KG1 (cell line): ENCODE results near the gene FSTL4.

Experiments
- DNase-seq: peaks from one replicate; lab custom pipeline; 2025; lab: John Stamatoyannopoulos, UW

FSTL4 gene

DNA sequence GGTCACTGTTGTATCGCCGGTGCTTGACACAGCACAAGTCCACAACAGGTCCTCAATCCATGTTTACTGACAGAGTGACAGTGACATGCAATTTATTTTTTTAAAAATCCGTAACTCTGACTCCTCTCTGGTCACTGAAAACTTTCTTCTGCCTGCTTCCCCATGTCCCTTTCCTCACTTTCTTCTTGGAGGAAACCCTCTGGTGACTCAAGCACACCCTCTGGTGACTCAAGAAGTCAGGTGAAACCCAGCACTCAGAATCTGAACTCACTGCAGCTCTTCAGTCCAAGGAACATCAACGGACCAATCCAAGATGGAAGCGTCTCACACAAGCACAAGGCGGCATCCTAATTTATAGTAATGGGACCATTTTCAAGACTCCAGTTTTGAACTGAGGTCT, 245.9 kb downstream of the FSTL4 start:
- no peak for DNase-seq

GRCh38 chr5:133365738-133366137, 246.6 kb downstream of the FSTL4 start:
- DNase-seq, result no peak

DNA sequence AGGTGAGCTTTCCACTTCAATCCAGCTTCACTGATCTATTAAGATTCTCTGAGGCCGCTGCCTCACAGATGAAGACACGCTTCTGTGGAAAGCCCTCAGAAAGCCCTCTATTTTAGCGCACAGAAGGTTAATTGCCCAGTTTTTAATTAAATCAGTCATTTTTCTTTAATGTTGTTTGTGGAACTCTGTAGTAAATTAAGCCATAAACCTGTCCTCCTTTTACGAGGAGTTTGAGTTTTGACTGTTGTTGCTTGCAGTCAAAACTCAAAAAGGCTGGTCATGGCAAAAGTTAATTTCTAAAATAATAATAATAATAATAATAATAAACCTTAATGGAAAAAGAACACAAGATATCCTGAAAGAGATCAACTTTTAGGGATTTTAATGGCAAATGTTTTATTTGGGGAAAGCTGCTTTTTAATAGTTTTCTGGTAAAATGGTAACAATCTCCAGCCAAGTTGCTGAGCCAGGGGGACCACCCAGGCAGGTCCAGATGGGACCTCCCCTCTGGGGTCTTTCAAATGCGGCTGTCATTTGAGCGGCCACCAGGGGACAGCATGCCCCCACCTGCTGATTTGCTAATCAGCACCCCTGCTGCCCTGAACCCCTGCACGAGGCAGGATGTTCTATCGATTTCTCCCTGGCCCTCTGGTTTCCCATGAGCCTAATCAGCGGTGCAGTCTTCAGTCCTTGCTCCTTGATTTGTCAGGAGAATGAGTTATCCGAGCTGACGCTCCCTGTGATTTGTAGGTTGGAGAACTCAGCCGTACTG, 247.2 kb downstream of the FSTL4 start:
- DNase-seq, result no peak

GRCh38 chr5:133363807-133364587, 248.3 kb downstream of the FSTL4 start:
- no peak for DNase-seq

DNA sequence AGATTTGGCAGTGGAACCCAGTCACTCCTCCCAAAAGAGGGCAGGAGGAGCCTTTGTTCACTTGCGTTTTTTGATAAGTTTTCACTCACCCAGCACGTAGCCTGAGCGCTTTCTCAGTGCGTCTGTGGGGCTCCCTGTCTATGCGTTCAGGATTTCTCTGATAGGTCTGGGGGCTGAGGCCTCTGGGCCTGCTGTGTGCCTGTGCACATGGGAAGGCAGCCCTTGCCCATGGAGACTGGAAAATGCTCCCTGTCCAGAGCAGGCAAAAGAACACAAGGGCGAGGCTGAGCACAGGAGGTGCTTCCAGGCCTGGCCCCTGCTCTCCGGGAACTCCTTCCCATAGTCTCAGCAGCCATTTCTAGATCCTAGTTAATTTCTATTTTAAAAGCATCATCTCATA, 249.9 kb downstream of the FSTL4 start:
- no peak for DNase-seq

DNA sequence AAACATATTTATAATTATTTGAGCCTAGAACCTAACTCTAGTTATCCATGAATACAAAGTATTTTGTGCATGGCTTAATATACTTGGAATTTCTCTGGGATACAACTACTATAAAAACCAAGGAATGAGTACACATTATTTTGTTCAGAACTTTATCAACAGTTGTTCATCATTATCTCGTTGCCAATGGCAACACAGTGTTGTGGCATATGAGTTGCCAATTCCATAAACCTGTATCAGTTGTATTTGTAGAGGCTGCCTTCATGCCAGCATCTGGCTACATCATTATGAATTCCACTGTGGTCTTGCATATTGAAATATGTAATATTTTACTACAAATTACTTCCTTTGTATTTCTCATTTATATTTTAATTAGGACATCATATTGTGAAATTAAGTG, 250.4 kb downstream of the FSTL4 start:
- no peak for DNase-seq

DNA sequence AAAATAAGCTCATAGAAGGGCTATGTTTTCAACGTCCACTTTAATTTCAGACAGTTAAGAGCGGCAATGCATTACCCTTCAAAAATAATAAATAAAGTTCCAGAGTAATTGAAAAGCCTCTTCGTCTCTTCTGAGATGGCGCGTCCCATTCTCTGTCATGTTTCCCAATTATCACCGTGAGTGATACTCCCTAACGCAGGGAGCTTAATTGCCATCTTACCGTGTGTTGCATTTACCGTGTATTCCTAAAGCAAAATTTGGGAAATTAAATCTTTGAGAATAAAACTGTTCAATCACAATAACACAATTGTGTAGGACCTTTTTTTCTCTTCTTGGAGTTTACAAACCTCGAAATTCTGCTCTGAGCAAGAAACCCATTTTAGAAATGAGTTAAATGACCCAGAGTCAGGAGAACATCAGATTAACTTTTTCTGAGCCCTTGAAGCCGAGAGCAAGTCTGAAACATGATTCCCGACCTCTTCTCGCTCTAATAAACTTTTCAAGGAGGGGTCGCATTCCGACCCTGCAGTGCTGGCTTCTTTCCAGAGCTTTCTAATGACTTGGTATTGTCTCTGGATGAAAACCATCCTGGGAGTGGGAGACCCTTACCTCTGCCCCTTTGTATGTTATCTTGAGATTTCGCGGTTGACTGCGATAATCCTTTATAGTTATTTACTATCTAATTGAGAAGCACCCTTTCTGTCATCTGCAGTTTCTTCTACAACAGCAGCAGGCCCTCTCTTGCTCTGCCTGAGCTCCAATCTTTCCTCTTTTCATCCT, 251.5 kb downstream of the FSTL4 start:
- no peak for DNase-seq

DNA sequence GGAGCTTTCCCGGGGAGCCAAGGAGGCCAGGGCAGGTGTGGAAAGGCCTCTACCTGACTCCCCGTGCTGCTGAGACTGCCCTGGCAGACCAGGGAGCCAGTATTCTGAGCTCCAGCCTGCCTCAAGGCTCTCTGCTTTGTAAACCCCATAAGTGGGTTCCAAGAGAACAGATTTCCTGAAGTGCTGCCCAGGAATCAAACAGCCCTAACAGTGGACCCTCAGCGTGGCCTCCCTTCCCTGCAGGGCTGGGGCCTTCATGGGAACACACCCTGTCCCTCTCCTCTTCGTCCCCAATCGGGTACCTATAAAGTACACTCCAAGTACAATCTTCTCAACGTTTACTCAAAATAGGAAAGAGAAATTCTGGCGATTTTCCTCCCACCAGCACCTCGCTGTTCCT, 252.5 kb downstream of the FSTL4 start:
- no peak for DNase-seq

DNA sequence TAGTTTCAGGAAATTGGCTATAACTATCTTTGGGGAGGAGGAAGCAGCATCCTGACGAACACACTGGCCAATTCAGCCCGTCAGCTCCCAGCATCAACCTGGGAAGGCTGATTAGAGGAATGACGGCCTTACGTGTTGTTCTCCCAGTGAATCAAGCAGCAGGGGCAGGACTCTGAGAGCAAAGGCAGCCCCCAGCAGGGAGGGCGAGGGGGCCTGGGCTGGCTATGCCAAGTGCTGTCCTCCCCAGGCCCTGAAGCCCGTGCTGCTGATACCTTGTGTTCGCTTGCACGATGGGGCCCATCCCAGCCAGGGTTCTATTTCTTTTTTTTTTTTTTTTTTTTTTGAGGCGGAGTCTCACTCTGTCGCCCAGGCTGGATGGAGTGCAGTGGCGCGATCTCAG, 254.1 kb downstream of the FSTL4 start:
- no peak for DNase-seq

GRCh38 chr5:133357758-133358157, 254.6 kb downstream of the FSTL4 start:
- no peak for DNase-seq

DNA sequence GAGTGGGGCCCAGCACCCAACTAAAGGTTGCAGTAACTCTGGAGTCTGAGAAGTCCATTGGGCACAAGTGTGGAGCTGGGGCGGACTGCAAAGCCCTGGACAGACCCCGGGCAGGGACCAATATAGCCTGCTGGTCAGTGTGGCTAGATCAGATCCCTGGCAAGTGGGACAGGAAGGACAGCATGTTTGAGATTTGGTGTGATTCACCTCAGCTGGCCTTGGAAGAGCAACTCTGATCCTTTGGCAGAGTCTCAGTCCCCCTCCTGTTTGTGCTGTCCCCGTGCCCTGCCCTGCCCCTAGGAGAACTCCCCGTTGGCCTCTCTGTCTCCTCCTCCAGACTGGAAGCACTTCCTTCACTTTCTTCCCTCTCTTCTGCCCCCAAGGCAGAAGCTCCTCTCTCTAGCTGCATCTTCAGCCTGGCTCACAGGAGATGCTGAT, 255.3 kb downstream of the FSTL4 start:
- no peak for DNase-seq

DNA sequence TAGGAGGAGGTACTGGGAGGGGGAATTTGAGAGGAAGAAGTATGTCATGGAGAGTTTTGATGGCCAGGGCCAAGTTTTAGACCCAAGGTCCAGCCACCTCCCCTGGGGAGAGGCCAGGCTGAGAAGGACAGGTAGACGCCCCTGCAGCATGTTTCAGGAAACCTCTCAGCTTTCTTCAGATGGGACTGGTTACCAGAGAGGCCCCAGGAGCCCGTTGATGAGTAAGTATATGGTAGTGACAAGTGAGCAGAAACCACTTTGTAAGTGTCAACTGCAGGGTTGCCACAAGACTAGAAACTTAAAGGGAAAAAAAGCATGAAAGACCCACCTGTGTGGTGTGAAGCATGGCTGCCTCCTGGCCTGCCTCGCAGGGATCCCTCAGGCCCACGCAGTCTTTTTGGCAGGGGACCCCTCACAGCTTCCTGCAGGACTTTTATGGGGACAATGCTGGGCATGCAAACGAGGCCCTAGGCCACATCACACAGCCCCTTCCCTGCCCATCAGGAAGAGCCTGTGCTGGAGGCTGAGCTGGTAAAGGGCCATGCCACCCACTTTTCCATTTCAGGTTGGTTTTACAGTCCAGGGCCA, 255.9 kb downstream of the FSTL4 start:
- no peak for DNase-seq

GRCh38 chr5:133354323-133355185, 257.8 kb downstream of the FSTL4 start:
- DNase-seq, result no peak

DNA sequence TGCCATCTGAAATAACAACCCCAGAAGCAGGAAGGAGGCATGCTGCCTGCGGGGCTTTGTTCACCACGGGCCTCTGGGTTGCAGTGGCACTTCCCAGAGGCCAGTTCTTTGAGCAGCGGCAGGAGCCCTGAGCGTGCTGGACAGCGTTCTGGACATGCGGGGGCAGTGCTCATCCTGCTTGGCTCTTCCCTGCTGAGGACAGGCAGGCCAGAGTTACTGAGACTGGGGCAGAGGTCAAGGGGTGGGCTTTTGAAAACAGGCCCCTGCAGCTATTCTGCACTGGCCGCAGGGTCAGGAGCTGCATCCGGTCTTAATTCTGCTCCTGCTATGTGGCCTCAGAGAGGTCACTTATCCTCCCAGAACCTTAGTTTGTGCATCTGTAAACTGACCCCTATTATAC, 258.6 kb downstream of the FSTL4 start:
- no peak for DNase-seq

DNA sequence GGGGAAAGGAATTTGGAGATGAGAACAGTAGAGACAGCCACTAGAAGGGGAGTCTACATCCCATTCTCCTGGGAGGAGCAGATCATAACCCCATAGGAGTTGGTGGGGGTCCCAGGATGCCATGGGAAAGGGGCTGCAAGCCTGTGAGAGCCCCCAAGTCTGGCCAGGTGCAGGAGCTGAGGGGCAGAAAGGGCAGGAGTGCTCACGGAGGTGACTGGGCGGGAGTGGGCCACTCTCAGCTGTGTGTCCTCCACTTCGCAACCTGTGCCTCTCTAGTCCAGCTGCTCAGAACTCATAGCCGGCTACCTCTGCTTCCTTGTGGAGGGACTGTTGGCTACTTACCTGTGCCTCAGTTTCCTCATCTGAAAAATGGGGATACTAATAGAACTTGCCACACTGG, 263.9 kb downstream of the FSTL4 start:
- DNase-seq, result no peak

DNA sequence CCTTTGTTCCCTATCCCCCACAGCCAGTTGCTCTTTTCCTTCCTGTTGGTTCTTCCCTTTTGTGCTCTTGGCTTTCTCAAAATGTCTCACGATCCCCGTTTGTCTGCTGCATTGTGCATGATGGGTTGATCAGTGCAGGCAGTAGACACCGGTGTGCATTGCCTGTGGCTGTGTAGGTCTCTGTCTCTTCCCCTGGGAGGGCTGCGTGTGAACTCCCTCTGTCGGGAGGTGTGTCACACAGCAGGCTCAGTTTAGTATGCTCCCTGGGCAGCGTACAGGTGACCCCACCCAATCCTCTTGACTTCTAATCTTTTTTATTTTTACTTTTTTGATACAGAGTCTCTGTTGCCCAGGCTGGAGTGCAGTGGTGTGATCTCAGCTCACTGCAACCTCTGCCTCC, 265.3 kb downstream of the FSTL4 start:
- no peak for DNase-seq

- DNase-seq, result no peak
Observed at GRCh38 chr5:133344266-133344665, 268.1 kb downstream of the FSTL4 start.

DNA sequence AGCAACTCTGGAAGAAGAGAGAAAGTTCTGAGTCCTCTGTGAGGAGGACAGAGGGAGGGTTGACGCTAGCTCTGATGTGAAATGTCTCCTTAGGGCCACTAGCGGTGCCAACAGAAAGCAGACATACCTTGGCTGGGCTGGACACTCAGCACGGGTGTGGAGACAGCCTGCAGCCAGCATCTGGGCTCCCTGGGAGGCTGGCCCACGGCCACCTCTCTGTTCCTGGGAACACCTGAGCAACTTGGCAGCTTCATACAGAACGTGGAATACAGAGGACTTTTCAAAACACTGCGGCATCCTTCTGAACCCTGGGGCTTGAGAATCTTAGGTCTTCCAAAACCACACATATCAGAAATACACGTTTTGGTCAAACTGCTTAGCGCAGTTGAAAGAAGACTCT, 269.1 kb downstream of the FSTL4 start:
- no peak for DNase-seq

DNA sequence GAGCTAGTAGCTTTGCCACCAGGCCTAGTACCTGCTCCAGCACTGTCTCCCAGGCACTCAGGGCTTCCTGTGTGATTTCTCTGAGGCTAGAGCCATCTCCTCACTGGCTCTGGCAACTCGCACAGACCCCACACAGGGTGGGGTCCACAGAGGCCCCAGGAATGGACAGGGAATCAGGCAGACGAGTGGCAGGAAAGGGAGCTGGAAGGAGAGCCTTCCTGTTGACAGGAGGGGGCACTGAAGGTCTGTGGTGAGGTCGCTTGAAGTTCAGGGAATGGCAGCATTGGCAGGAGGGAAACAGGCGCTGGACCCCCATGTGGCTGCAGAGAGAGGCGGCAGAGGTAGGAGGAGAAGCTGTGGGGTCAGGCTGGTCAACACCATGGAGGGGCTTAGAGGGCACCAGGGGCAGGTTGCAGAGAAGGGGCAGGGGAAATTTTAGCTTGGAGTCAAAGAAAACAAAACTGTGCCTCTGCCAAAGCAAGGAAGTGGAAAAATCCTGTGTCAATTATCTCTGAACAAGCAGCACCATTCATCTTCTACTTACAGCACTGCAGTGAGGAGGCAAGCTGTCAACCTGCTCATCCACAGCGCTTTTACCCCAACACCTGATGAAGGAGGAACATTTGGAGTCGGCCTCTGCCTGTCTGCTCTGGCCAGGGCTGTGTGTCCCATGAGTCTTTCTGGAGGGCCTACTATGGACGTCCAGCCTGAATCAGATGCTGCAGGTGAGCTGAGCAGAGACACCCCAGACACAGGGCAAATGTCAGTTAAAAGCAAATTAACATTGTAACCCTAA, 270.2 kb downstream of the FSTL4 start:
- DNase-seq, result no peak

- no peak for DNase-seq
Observed at GRCh38 chr5:133341296-133341695, 271.0 kb downstream of the FSTL4 start.

DNA sequence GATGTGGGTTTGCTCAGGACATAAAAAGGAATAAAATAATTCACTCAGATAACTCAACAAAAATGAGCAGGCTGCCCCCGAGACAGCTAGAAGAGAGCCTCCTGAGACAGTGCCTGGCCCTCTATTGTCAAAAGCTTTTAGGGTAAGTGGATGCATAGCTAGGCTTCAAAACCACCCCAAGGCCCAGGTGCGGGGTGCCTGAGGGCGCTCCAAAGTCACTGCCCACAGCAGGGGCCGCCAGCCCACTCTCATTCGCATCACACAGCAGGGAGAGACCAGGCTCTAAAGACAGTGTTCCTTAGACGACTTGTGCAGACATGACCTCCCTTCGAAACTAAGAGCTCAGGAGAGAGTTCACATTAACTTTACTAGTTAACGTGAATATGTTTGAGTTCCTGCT, 271.5 kb downstream of the FSTL4 start:
- no peak for DNase-seq
